ENCODE results near the gene PNPO. TPM values are rescaled to one million over a fixed set of nuclear protein-coding genes. Genes with fewer than 3 reads are reported as not detected.

Gene PNPO
- total RNA-seq, 2 donors from 2014 or later = 16.9 to 28.9 TPM

DNA sequence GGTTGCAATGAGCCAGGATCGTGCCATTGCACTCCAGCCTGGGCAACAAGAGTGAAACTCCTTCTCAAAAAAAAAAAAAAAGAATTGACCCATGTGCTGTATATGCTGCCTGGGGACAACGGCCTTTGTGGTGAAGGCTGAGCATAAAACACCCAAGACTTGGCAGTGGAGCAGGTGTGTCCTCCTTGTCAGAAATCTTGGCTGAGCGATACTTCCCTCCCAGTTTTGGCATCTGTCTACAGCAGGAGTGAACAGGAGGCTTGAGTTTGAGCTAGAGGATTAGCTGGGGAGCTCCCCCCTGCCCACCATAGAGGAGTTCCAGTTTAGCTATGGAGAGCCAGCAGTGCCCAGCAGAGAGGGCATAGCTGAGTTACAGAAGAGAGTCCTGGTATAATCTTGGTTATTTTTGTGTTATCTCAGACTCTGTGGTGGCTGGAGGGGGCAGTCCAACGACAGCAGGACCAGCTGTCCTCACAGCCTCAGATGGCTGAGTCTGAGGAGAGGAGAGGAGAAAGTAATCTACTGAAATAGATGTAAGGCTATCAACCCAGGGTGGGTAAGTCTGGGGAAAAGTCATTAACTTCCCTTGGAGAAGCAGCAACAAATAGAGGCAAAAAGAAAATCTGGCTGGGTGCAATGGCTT lies 26.9 kb upstream of the PNPO start:
- H3K36me3 ChIP-seq = no peaks in the 10 kb centered on the region
- no peaks in the 10 kb centered on the region for H3K9me3 ChIP-seq
- ATAC-seq (ENCODE audit: insufficient number of reproducible peaks, low FRiP score, low read depth) (no peak), DNase-seq (ENCODE audit: low spot score) (no peak)
- TF ChIP-seq, protein P1, sequence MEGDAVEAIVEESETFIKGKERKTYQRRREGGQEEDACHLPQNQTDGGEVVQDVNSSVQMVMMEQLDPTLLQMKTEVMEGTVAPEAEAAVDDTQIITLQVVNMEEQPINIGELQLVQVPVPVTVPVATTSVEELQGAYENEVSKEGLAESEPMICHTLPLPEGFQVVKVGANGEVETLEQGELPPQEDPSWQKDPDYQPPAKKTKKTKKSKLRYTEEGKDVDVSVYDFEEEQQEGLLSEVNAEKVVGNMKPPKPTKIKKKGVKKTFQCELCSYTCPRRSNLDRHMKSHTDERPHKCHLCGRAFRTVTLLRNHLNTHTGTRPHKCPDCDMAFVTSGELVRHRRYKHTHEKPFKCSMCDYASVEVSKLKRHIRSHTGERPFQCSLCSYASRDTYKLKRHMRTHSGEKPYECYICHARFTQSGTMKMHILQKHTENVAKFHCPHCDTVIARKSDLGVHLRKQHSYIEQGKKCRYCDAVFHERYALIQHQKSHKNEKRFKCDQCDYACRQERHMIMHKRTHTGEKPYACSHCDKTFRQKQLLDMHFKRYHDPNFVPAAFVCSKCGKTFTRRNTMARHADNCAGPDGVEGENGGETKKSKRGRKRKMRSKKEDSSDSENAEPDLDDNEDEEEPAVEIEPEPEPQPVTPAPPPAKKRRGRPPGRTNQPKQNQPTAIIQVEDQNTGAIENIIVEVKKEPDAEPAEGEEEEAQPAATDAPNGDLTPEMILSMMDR (IDR thresholded peaks at IDR 0.05) = no peak
- no peak overlapping the region for H3K27ac ChIP-seq
- no peak overlapping the region for H3K4me3 ChIP-seq
- H3K27me3 ChIP-seq (replicated peaks; ENCODE audit: insufficient read depth) = no peaks in the 10 kb centered on the region
- H3K4me1 ChIP-seq (ENCODE audit: control insufficient read depth in 1 of 2, low read depth in 2 of 2) = peaks cover 7 to 42% of the 10 kb centered on the region in 2 donors

DNA sequence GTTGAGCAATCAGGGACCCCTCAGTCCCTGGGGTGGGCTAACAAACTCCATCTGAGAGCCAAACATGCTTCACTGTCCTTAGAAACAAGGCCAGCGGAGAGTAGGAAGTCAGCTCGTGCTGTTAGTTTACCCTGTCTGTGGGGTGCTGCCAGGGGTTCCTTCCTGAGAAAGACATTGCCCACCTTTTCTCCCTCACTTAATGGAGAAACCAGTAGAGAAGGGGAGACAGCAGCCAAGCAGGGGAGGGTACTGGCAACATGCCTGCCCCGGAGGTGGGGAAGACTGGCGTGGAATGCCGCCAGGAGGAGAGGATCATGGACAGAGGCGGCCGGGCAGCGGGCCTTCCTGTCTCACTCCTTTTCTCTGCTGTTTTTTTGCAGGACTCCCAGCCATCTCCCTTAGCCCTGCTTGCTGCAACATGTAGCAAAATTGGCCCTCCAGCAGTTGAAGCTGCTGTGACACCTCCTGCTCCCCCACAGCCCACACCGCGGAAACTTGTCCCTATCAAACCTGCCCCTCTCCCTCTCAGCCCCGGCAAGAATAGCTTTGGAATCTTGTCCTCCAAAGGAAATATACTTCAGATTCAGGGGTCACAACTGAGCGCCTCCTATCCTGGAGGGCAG lies 25.5 kb upstream of the PNPO start:
- Histone ChIP-seq H3K27me3 (replicated peaks; ENCODE audit: insufficient read depth) (no peaks in the 10 kb centered on the region), H3K36me3 (no peaks in the 10 kb centered on the region), H3K27ac (peak overlapping the region; percentile 25 to 26), H3K9me3 (no peaks in the 10 kb centered on the region), H3K4me1 (ENCODE audit: control insufficient read depth in 1 of 2, low read depth in 2 of 2) (peaks cover 7 to 28% of the 10 kb centered on the region in 2 donors), H3K4me3 (no peak overlapping the region)
- no peak for ATAC-seq (ENCODE audit: insufficient number of reproducible peaks, low FRiP score, low read depth)
- DNase-seq (ENCODE audit: low spot score) = no peak
- TF ChIP-seq, protein P1 (IDR thresholded peaks at IDR 0.05) = no peak

DNA sequence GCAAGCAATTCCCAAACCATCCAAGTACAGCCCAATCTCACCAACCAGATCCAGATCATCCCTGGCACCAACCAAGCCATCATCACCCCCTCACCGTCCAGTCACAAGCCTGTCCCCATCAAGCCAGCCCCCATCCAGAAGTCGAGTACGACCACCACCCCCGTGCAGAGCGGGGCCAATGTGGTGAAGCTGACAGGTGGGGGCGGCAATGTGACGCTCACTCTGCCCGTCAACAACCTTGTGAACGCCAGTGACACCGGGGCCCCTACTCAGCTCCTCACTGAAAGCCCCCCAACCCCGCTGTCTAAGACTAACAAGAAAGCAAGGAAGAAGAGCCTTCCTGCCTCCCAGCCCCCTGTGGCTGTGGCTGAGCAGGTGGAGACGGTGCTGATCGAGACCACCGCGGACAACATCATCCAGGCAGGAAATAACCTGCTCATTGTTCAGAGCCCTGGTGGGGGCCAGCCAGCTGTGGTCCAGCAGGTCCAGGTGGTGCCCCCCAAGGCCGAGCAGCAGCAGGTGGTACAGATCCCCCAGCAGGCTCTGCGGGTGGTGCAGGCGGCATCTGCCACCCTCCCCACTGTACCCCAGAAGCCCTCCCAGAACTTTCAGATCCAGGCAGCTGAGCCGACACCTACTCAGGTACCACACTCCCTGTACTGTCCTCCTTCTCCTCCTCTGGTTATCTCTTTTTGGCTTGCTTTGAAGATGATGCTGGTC lies 24.7 kb upstream of the PNPO start:
- Histone ChIP-seq H3K27ac (no peak overlapping the region), H3K4me1 (ENCODE audit: control insufficient read depth in 1 of 2, low read depth in 2 of 2) (peaks cover 7 to 28% of the 10 kb centered on the region in 2 donors), H3K9me3 (no peaks in the 10 kb centered on the region), H3K4me3 (no peak overlapping the region), H3K27me3 (replicated peaks; ENCODE audit: insufficient read depth) (no peaks in the 10 kb centered on the region), H3K36me3 (no peaks in the 10 kb centered on the region)
- DNase-seq (ENCODE audit: low spot score) = no peak
- no peak for ATAC-seq (ENCODE audit: insufficient number of reproducible peaks, low FRiP score, low read depth)
- TF ChIP-seq, protein P1 (IDR thresholded peaks at IDR 0.05) = no peak

DNA sequence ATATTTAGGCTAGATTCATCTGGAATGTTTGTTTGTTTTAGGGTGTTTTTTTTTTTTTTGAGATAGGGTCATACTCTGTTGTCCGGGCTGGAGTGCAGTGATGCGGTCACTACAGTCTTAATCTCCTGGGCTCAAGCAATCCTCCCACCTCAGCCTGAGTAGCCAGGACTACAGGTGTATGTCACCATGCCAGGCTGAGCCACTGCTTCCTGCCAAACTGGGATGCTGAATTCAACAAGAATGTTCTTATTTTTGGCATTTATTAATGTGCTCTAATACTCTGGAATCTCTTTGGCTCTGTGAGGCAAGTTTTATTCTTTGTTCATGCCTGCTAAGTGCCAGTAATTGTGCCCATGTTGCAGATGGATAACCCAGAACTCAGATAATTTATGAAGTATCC lies 23.8 kb upstream of the PNPO start:
- TF ChIP-seq, protein P1 (IDR thresholded peaks at IDR 0.05) = no peak
- H3K4me1 ChIP-seq (ENCODE audit: control insufficient read depth in 1 of 2, low read depth in 2 of 2) = peaks cover 7 to 28% of the 10 kb centered on the region in 2 donors
- peak overlapping the region in 1 of 2 donors; percentile 32 for H3K27ac ChIP-seq
- H3K9me3 ChIP-seq = no peaks in the 10 kb centered on the region
- H3K4me3 ChIP-seq = no peak overlapping the region
- DNase-seq (ENCODE audit: low spot score) = no peak
- ATAC-seq (ENCODE audit: insufficient number of reproducible peaks, low FRiP score, low read depth) = no peak
- no peaks in the 10 kb centered on the region for H3K27me3 ChIP-seq (replicated peaks; ENCODE audit: insufficient read depth)
- H3K36me3 ChIP-seq = no peaks in the 10 kb centered on the region

DNA sequence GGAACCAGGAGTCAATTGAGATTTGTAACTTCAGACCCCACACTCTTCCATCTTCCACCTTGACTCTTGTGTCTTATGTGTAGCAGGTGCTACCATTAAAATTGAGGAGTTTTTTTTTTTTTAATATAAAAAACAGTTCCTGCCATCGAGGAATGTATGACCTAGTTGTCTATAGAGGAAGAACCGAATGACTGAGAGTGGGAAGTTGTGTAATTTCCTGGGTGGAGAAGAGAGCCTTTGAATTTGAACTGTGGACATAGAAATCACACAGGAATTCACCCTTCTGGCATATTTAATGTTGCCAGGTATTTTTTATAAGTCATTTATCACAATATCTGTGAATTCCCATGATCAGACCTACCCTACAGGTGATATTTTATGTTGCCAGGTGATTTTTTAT lies 23.4 kb upstream of the PNPO start:
- ATAC-seq (ENCODE audit: insufficient number of reproducible peaks, low FRiP score, low read depth) = no peak
- Histone ChIP-seq H3K4me3 (no peak overlapping the region), H3K27me3 (replicated peaks; ENCODE audit: insufficient read depth) (no peaks in the 10 kb centered on the region), H3K4me1 (ENCODE audit: control insufficient read depth in 1 of 2, low read depth in 2 of 2) (peaks cover 7 to 28% of the 10 kb centered on the region in 2 donors), H3K36me3 (peaks cover 3% of the 10 kb centered on the region), H3K9me3 (no peaks in the 10 kb centered on the region), H3K27ac (peak overlapping the region in 1 of 2 donors; percentile 32)
- no peak for DNase-seq (ENCODE audit: low spot score)
- TF ChIP-seq, protein P1 (IDR thresholded peaks at IDR 0.05) = no peak

Measured in thoracic aorta (tissue), 2 donors.